OCI-LY7 (cell line): ENCODE measurements around the gene FOXD1. TPM values are rescaled to one million over a fixed set of nuclear protein-coding genes. Genes with fewer than 3 reads are reported as not detected.
"Not testable (repeated sequence)": the region's sequence is repeated elsewhere in the genome, so short reads cannot be mapped to it uniquely, and the experiment has no call there.

Experiments used
- BruUV-seq: library from RNA; stranded (reverse); fragments of 400-500 nt; replicated peaks from 2 replicates; lab custom pipeline; 2021; lab: Mats Ljungman, UMichigan
- CTCF ChIA-PET: fragments of 300-600 bp; sonication (Branson Sonifier 250); formaldehyde crosslinking; loops from one replicate; lab custom pipeline; 2022; ENCODE audit warnings: antibody characterized with exemption; ENCODE audit not compliant: unreplicated experiment; lab: Charles Lee
- POLR2A ChIA-PET: fragments of 300-600 bp; sonication (Branson Sonifier 250); formaldehyde crosslinking; loops from one replicate; lab custom pipeline; 2022; ENCODE audit warnings: antibody characterized with exemption; lab: Charles Lee
- DNase-seq: peaks from one replicate; pipeline ENCODE4 v3.0.0-alpha.2; 2015; ENCODE audit warnings: low spot score
- H2AFZ ChIP-seq: fragments of 200-600 bp; sonication (generic), shearing (Covaris generic); 2 replicates; pipeline ENCODE4 v1.6.1; 2014; ENCODE audit warnings: mild to moderate bottlenecking, antibody characterized with exemption, low read length, moderate library complexity
- H3K27ac ChIP-seq: fragments of 200-600 bp; sonication (generic); 2 replicates; pipeline ENCODE4 v1.5.1; 2014; ENCODE audit warnings: mixed run types, low read depth, mild to moderate bottlenecking, moderate library complexity, low read length, inconsistent platforms; ENCODE audit not compliant: poor library complexity, severe bottlenecking
- H3K36me3 ChIP-seq: fragments of 200-600 bp; sonication (generic); 2 replicates; pipeline ENCODE4 v1.6.1; 2014; ENCODE audit warnings: mild to moderate bottlenecking, antibody characterized with exemption, low read length, moderate library complexity, mixed read lengths; ENCODE audit not compliant: insufficient read depth
- H3K4me1 ChIP-seq: fragments of 200-600 bp; sonication (generic); 2 replicates; pipeline ENCODE4 v1.5.1; 2014; ENCODE audit warnings: mild to moderate bottlenecking, low read length; ENCODE audit not compliant: insufficient read depth, poor library complexity, severe bottlenecking
- H3K4me2 ChIP-seq: fragments of 200-600 bp; sonication (generic); 2 replicates; pipeline ENCODE4 v1.6.1; 2014; ENCODE audit warnings: mild to moderate bottlenecking, low read length
- H3K4me3 ChIP-seq: fragments of 200-600 bp; sonication (generic); 2 replicates; pipeline ENCODE4 v1.5.1; 2014; ENCODE audit warnings: mild to moderate bottlenecking, low read depth, low read length; ENCODE audit not compliant: poor library complexity, severe bottlenecking
- H3K79me2 ChIP-seq: fragments of 200-600 bp; sonication (generic); 2 replicates; pipeline ENCODE4 v1.6.1; 2016; ENCODE audit warnings: low read depth, mild to moderate bottlenecking, low read length, moderate library complexity, mixed read lengths; ENCODE audit not compliant: insufficient read depth
- H3K9me2 ChIP-seq: fragments of 200-600 bp; sonication (generic); 2 replicates; pipeline ENCODE4 v1.6.1; 2016; ENCODE audit warnings: mild to moderate bottlenecking, low read length, mixed read lengths; ENCODE audit not compliant: insufficient read depth
- H3K9me3 ChIP-seq: fragments of 200-600 bp; sonication (generic); 2 replicates; pipeline ENCODE4 v1.6.1; 2014; ENCODE audit warnings: mild to moderate bottlenecking, mixed run types, low read length, mixed read lengths
- H4K20me1 ChIP-seq: fragments of 200-600 bp; sonication (generic); 2 replicates; pipeline ENCODE4 v1.6.1; 2014; ENCODE audit warnings: mild to moderate bottlenecking, antibody characterized with exemption, low read length, moderate library complexity, mixed read lengths; ENCODE audit not compliant: insufficient read depth
- CTCF ChIP-seq: fragments of 200-600 bp; sonication (generic); conservative IDR thresholded peaks from 2 replicates; pipeline ENCODE4 v1.5.1; 2014; ENCODE audit warnings: mild to moderate bottlenecking, antibody characterized with exemption, low read length, moderate library complexity, mixed read lengths
- EZH2phosphoT487 ChIP-seq: fragments of 200-600 bp; sonication (generic); IDR thresholded peaks from 2 replicates; pipeline ENCODE4 v1.6.1; 2018; ENCODE audit warnings: low read depth, borderline replicate concordance, mild to moderate bottlenecking, mixed run types, antibody characterized with exemption, low read length, moderate library complexity, mixed read lengths
- intact Hi-C: fragments of 100-400 bp; cut with micrococcal nuclease; formaldehyde crosslinking; loops from one replicate; pipeline ENCODE4 v1.10.0; 2022; ENCODE audit not compliant: unreplicated experiment
- total RNA-seq, 2 experiments: library from RNA; depleted of rRNA in 1 of 2; stranded (reverse); fragments of >200 nt in 1 of 2; shearing (Covaris generic) in 1 of 2; gene quantifications; 2 replicates each; pipeline ENCODE4 v1.2.3, GENCODE V29; 2014 to 2022

FOXD1 gene
- total RNA-seq, 2 experiments from 2014 or later = 1.5 to 5.6 TPM

GRCh38 chr5:73488806-73489205 lies 40.2 kb upstream of the FOXD1 start:
- no peaks in the 10 kb centered on the region for H3K9me2 ChIP-seq
- ChIA-PET POLR2A (no interaction called here), CTCF (no interaction called here)
- no peaks in the 10 kb centered on the region for H3K4me1 ChIP-seq
- no peak overlapping the region for H3K4me3 ChIP-seq
- H3K36me3 ChIP-seq = no peaks in the 10 kb centered on the region
- H3K27ac ChIP-seq = no peak overlapping the region
- intact Hi-C loops = no loop called here
- no peak for DNase-seq
- no peak overlapping the region for H2AFZ ChIP-seq
- H3K79me2 ChIP-seq = no peaks in the 10 kb centered on the region
- no TSS peak for BruUV-seq
- no peaks in the 10 kb centered on the region for H3K9me3 ChIP-seq
- no peaks in the 10 kb centered on the region for H4K20me1 ChIP-seq
- no peak for TF ChIP-seq CTCF
- no peak for TF ChIP-seq EZH2phosphoT487
- H3K4me2 ChIP-seq = no peak overlapping the region

- H2AFZ ChIP-seq = no peak overlapping the region
- no peaks in the 10 kb centered on the region for H3K79me2 ChIP-seq
- no peaks in the 10 kb centered on the region for H3K9me2 ChIP-seq
- no peaks in the 10 kb centered on the region for H3K9me3 ChIP-seq
- intact Hi-C loops = no loop called here
- H3K4me1 ChIP-seq = no peaks in the 10 kb centered on the region
- BruUV-seq = no TSS peak
- no peaks in the 10 kb centered on the region for H4K20me1 ChIP-seq
- ChIA-PET POLR2A (no interaction called here), CTCF (no interaction called here)
- no peak overlapping the region for H3K4me2 ChIP-seq
- no peak overlapping the region for H3K4me3 ChIP-seq
- no peaks in the 10 kb centered on the region for H3K36me3 ChIP-seq
- TF ChIP-seq CTCF = no peak
- no peak for TF ChIP-seq EZH2phosphoT487
- H3K27ac ChIP-seq = no peak overlapping the region
- no peak for DNase-seq
Measured at GRCh38 chr5:73487815-73488214, 39.2 kb upstream of the FOXD1 start.

GRCh38 chr5:73487257-73487656 lies 38.7 kb upstream of the FOXD1 start:
- H3K4me1 ChIP-seq, H3K36me3 ChIP-seq, H3K4me2 ChIP-seq, DNase-seq, CTCF ChIA-PET, H4K20me1 ChIP-seq, intact Hi-C loops, H3K9me3 ChIP-seq, H3K27ac ChIP-seq, H2AFZ ChIP-seq, H3K4me3 ChIP-seq, H3K79me2 ChIP-seq, H3K9me2 ChIP-seq, BruUV-seq: not testable (repeated sequence)
- POLR2A ChIA-PET = interaction anchor here (0.6 to 1.0 kb wide), 2 partner anchors 12 to 119 kb away, joined by 3 read pairs; no protein-coding TSS in a partner anchor
